ENCODE results near the gene CLK3.

GRCh38 chr15:74635228-74635627, 19.6 kb downstream of the CLK3 start:
- TF ChIP-seq, protein P1, sequence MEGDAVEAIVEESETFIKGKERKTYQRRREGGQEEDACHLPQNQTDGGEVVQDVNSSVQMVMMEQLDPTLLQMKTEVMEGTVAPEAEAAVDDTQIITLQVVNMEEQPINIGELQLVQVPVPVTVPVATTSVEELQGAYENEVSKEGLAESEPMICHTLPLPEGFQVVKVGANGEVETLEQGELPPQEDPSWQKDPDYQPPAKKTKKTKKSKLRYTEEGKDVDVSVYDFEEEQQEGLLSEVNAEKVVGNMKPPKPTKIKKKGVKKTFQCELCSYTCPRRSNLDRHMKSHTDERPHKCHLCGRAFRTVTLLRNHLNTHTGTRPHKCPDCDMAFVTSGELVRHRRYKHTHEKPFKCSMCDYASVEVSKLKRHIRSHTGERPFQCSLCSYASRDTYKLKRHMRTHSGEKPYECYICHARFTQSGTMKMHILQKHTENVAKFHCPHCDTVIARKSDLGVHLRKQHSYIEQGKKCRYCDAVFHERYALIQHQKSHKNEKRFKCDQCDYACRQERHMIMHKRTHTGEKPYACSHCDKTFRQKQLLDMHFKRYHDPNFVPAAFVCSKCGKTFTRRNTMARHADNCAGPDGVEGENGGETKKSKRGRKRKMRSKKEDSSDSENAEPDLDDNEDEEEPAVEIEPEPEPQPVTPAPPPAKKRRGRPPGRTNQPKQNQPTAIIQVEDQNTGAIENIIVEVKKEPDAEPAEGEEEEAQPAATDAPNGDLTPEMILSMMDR (conservative IDR thresholded peaks at IDR 0.05; ENCODE audit: low read depth, low read length), result peak; percentile 93
- no peak for TF ChIP-seq EZH2phosphoT487 (IDR thresholded peaks at IDR 0.05; ENCODE audit: borderline replicate concordance, low read length)
